HepG2 (cell line): Measurements from ENCODE around the gene COG1. TPM values are rescaled to one million over a fixed set of nuclear protein-coding genes. Genes with fewer than 3 reads are reported as not detected.

ENCODE experiments used
- CEBPB ChIP-seq: IDR thresholded peaks from 2 replicates; pipeline ENCODE4 v1.6.1; 2011; ENCODE audit warnings: low read depth, low read length, improper control_type of control experiment, borderline replicate concordance
- ELF4 ChIP-seq: sonication (generic); formaldehyde crosslinking; IDR thresholded peaks from 2 replicates; pipeline ENCODE4 v1.5.0; 2020; ENCODE audit warnings: missing genetic modification reagents, mild to moderate bottlenecking, moderate library complexity, borderline replicate concordance
- FOSL1 ChIP-seq: sonication (generic); formaldehyde crosslinking; IDR thresholded peaks from 2 replicates; pipeline ENCODE4 v1.9.0; 2021; ENCODE audit warnings: missing genetic modification reagents, borderline replicate concordance
- FOXO1 ChIP-seq: sonication (generic); formaldehyde crosslinking; IDR thresholded peaks from 2 replicates; pipeline ENCODE4 v1.4.0; 2020; ENCODE audit warnings: missing genetic modification reagents
- GATAD2A ChIP-seq: IDR thresholded peaks from 2 replicates; pipeline ENCODE4 v1.6.1; 2016
- HDAC6 ChIP-seq: fragments of 200-600 bp; sonication (generic); IDR thresholded peaks from 2 replicates; pipeline ENCODE4 v1.7.0; 2017; ENCODE audit warnings: mild to moderate bottlenecking, antibody characterized with exemption, low read length, low read depth
- HIVEP1 ChIP-seq: sonication (generic); formaldehyde crosslinking; IDR thresholded peaks from 2 replicates; pipeline ENCODE4 v1.4.0; 2020; ENCODE audit warnings: mild to moderate bottlenecking, missing genetic modification reagents
- HMG20B ChIP-seq: conservative IDR thresholded peaks from 2 replicates; pipeline ENCODE4 v1.6.1; 2016; ENCODE audit warnings: missing genetic modification reagents, missing compliant biosample characterization
- HOXA7 ChIP-seq: sonication (generic); formaldehyde crosslinking; IDR thresholded peaks from 2 replicates; pipeline ENCODE4 v1.8.1; 2022; ENCODE audit warnings: mild to moderate bottlenecking, missing genetic modification reagents, moderate library complexity
- HOXA9 ChIP-seq: sonication (generic); formaldehyde crosslinking; IDR thresholded peaks from 2 replicates; pipeline ENCODE4 v1.8.1; 2022; ENCODE audit warnings: missing genetic modification reagents, mild to moderate bottlenecking, moderate library complexity, borderline replicate concordance
- JUND ChIP-seq: sonication (generic); formaldehyde crosslinking; IDR thresholded peaks from 2 replicates; pipeline ENCODE4 v1.8.0; 2022; ENCODE audit warnings: mild to moderate bottlenecking, missing genetic modification reagents
- KAT7 ChIP-seq: IDR thresholded peaks from 2 replicates; pipeline ENCODE4 v1.6.1; 2018; ENCODE audit warnings: borderline replicate concordance, missing compliant biosample characterization
- KDM4B ChIP-seq: sonication (generic); formaldehyde crosslinking; IDR thresholded peaks from 2 replicates; pipeline ENCODE4 v1.4.0; 2020; ENCODE audit warnings: missing genetic modification reagents
- MAFF ChIP-seq: IDR thresholded peaks from 2 replicates; pipeline ENCODE4 v1.6.1; 2011; ENCODE audit warnings: low read depth, low read length, improper control_type of control experiment
- MEF2D ChIP-seq: sonication (generic); formaldehyde crosslinking; IDR thresholded peaks from 2 replicates; pipeline ENCODE4 v1.5.1; 2020; ENCODE audit warnings: mild to moderate bottlenecking, missing genetic modification reagents
- NCOA2 ChIP-seq: sonication (generic); formaldehyde crosslinking; IDR thresholded peaks from 2 replicates; pipeline ENCODE4 v1.8.0; 2022; ENCODE audit warnings: inconsistent platforms
- PHF21A ChIP-seq: sonication (generic); formaldehyde crosslinking; IDR thresholded peaks from 2 replicates; pipeline ENCODE4 v1.5.0; 2020; ENCODE audit warnings: mild to moderate bottlenecking, missing genetic modification reagents
- SRSF4 ChIP-seq: fragments of 200-400 bp; formaldehyde crosslinking; IDR thresholded peaks from one replicate; pipeline ENCODE4 v1.6.1; 2018; ENCODE audit warnings: mild to moderate bottlenecking, low read depth, low read length, moderate library complexity; ENCODE audit not compliant: poor library complexity, severe bottlenecking
- THAP11 ChIP-seq: IDR thresholded peaks from 2 replicates; pipeline ENCODE4 v1.6.1; 2016; ENCODE audit warnings: missing biosample characterization, missing genetic modification reagents
- THRA ChIP-seq: sonication (generic); formaldehyde crosslinking; IDR thresholded peaks from 2 replicates; pipeline ENCODE4 v1.4.0; 2020; ENCODE audit warnings: missing genetic modification reagents, borderline replicate concordance
- ZFX ChIP-seq: sonication (generic); formaldehyde crosslinking; IDR thresholded peaks from 2 replicates; pipeline ENCODE4 v1.4.0; 2020; ENCODE audit warnings: mild to moderate bottlenecking, low read depth, missing genetic modification reagents, moderate library complexity
- ZNF260 ChIP-seq: sonication (generic); formaldehyde crosslinking; IDR thresholded peaks from 2 replicates; pipeline ENCODE4 v1.4.0; 2020; ENCODE audit warnings: missing genetic modification reagents, low read depth, mild to moderate bottlenecking, borderline replicate concordance
- ZNF430 ChIP-seq: sonication (generic); formaldehyde crosslinking; IDR thresholded peaks from 2 replicates; pipeline ENCODE4 v1.9.0; 2021; ENCODE audit warnings: mild to moderate bottlenecking, missing genetic modification reagents
- ZNF550 ChIP-seq: sonication (generic); formaldehyde crosslinking; IDR thresholded peaks from 2 replicates; pipeline ENCODE4 v1.4.0; 2020; ENCODE audit warnings: mild to moderate bottlenecking, missing genetic modification reagents, borderline replicate concordance
- ZNF619 ChIP-seq: sonication (generic); formaldehyde crosslinking; IDR thresholded peaks from 2 replicates; pipeline ENCODE4 v1.4.0; 2020; ENCODE audit warnings: mild to moderate bottlenecking, missing genetic modification reagents
- polyA plus RNA-seq, 8 experiments: library from polyadenylated mRNA; depleted of rRNA in 3 of 8; stranded (reverse) in 7 of 8; unstranded in 1 of 8; fragments of >200 nt; fragmentation: Illumina TruSeq in 4 of 8; extraction: Trizol in 4 of 8; gene quantifications; 2 replicates each; pipeline versions ENCODE4 v1.2.1 to v1.2.3, GENCODE V29; 2011 to 2016; ENCODE audit warnings: low read depth in 4 of 8, missing spikeins in 1 of 8, mixed read lengths in 1 of 8; ENCODE audit not compliant: insufficient read depth in 1 of 8
- total RNA-seq, 5 experiments: library from RNA; depleted of rRNA; stranded (reverse); fragments of >200 nt; fragmentation: Illumina TruSeq; extraction: Trizol; gene quantifications; 2 replicates each; pipeline ENCODE4 v1.2.3, GENCODE V29; 2016; ENCODE audit warnings: low read depth in 1 of 5
- TF ChIP-seq, protein P1 (sequence below): sonication (generic); formaldehyde crosslinking; IDR thresholded peaks from 2 replicates; pipeline ENCODE4 v1.4.0; 2020; ENCODE audit warnings: missing genetic modification reagents, borderline replicate concordance
- TF ChIP-seq, protein P2 (sequence below): sonication (generic); formaldehyde crosslinking; IDR thresholded peaks from 2 replicates; pipeline ENCODE4 v1.4.0; 2020; ENCODE audit warnings: mild to moderate bottlenecking, missing genetic modification reagents

Gene COG1
- total and polyA plus RNA-seq, 2 of the 13 experiments (the other 11 are each of a cell fraction or from before 2014, with no cell fraction given): 36.6 to 39.7 TPM

GRCh38 chr17:73189417-73190099, 3.3 kb upstream of the COG1 start (continued):
- TF ChIP-seq ZNF260: no peak
- TF ChIP-seq MEF2D (CRISPR knock-in tag): no peak
- no peak for TF ChIP-seq SRSF4
- TF ChIP-seq PHF21A (CRISPR knock-in tag): no peak
- TF ChIP-seq MAFF: no peak
- TF ChIP-seq CEBPB: no peak
- TF ChIP-seq HIVEP1 (CRISPR knock-in tag): no peak
- peak; percentile 63 for TF ChIP-seq THRA (CRISPR knock-in tag)
- no peak for TF ChIP-seq ELF4 (CRISPR knock-in tag)
- no peak for TF ChIP-seq KAT7
- no peak for TF ChIP-seq HOXA7
- no peak for TF ChIP-seq JUND
- TF ChIP-seq FOXO1 (CRISPR knock-in tag): no peak; the same call in 1 of the 2 replicates
- TF ChIP-seq FOSL1 (CRISPR knock-in tag): no peak
- no peak for TF ChIP-seq HOXA9 (CRISPR knock-in tag)
- TF ChIP-seq, protein P1, sequence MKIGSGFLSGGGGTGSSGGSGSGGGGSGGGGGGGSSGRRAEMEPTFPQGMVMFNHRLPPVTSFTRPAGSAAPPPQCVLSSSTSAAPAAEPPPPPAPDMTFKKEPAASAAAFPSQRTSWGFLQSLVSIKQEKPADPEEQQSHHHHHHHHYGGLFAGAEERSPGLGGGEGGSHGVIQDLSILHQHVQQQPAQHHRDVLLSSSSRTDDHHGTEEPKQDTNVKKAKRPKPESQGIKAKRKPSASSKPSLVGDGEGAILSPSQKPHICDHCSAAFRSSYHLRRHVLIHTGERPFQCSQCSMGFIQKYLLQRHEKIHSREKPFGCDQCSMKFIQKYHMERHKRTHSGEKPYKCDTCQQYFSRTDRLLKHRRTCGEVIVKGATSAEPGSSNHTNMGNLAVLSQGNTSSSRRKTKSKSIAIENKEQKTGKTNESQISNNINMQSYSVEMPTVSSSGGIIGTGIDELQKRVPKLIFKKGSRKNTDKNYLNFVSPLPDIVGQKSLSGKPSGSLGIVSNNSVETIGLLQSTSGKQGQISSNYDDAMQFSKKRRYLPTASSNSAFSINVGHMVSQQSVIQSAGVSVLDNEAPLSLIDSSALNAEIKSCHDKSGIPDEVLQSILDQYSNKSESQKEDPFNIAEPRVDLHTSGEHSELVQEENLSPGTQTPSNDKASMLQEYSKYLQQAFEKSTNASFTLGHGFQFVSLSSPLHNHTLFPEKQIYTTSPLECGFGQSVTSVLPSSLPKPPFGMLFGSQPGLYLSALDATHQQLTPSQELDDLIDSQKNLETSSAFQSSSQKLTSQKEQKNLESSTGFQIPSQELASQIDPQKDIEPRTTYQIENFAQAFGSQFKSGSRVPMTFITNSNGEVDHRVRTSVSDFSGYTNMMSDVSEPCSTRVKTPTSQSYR: no peak
- TF ChIP-seq ZNF619 (CRISPR knock-in tag): no peak
- peak; percentile 34; the same call in 1 of the 2 replicates for TF ChIP-seq NCOA2
- peak; percentile 60 for TF ChIP-seq THAP11
- TF ChIP-seq, protein P2, sequence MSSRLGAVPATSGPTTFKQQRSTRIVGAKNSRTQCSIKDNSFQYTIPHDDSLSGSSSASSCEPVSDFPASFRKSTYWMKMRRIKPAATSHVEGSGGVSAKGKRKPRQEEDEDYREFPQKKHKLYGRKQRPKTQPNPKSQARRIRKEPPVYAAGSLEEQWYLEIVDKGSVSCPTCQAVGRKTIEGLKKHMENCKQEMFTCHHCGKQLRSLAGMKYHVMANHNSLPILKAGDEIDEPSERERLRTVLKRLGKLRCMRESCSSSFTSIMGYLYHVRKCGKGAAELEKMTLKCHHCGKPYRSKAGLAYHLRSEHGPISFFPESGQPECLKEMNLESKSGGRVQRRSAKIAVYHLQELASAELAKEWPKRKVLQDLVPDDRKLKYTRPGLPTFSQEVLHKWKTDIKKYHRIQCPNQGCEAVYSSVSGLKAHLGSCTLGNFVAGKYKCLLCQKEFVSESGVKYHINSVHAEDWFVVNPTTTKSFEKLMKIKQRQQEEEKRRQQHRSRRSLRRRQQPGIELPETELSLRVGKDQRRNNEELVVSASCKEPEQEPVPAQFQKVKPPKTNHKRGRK: no peak
- no peak for TF ChIP-seq ZNF430 (CRISPR knock-in tag)
- TF ChIP-seq KDM4B: 0 out of 2 replicates have a peak, but pooled peaks have one; percentile 67
- TF ChIP-seq HMG20B: no peak
- no peak for TF ChIP-seq HDAC6
- peak; percentile 69 for TF ChIP-seq GATAD2A (CRISPR knock-in tag)
- 0 out of 2 replicates have a peak, but pooled peaks have one; percentile 25 for TF ChIP-seq ZFX (CRISPR knock-in tag)
- no peak for TF ChIP-seq ZNF550
